ENCODE data around the gene TRAPPC12. TPM values are rescaled to one million over a fixed set of nuclear protein-coding genes. Genes with fewer than 3 reads are reported as not detected.

The TRAPPC12 gene
- total RNA-seq, 2 experiments from 2014 or later: 49.8 to 64.0 TPM

DNA sequence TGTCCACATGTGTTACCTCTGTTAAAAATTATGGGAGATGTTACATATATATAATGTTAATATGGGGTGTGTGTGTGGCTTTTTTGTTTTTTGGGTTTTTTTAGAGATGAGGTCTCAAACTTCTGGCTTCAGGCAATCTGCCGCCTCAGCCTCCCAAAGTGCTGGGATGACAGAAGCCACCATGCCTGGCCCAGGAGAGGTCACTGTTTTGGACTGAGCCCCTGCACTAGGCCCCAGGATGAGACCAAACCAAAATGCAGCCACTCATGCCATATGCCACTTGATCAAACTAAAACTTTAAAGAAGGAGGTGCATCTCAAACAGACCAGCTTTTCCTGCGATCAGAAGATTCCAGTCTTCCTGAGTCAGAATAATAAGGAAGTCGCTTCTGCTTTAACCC is 137.3 kb downstream of the TRAPPC12 start:
- Mint-ChIP-seq H3K4me3 (peak overlapping the region; percentile 70), H3K36me3 (ENCODE audit: low read depth) (peaks cover 67% of the 10 kb centered on the region), H3K27me3 (no peaks in the 10 kb centered on the region), H3K27ac (peak overlapping the region; percentile 25), H3K9me3 (peaks cover 6% of the 10 kb centered on the region), H3K4me1 (ENCODE audit: low read depth) (peaks cover 51% of the 10 kb centered on the region)
- H3K4me1 ChIP-seq (ENCODE audit: insufficient read depth, low read length): peaks cover 24% of the 10 kb centered on the region
- intact Hi-C loops (cut with DNase I, micrococcal nuclease): loop anchor here in 1 of 2 experiments (10.0 kb wide), 1 partner anchor 902 kb away; no protein-coding TSS in a partner anchor
- ChIA-PET CTCF (no interaction called here), POLR2A (interaction anchor here (4.0 kb wide), 1 partner anchor 41 kb away, joined by 56 read pairs; the partner anchor contains the start of gene RNASEH1)
- peaks cover 0 to 12% of the 10 kb centered on the region in 2 experiments for H3K9me3 ChIP-seq (ENCODE audit: control insufficient read depth in 1 of 2, insufficient read depth in 1 of 2, low read length in 2 of 2)
- no peak overlapping the region for H3K4me3 ChIP-seq (ENCODE audit: low read length)
- no peak for DNase-seq
- no peak for ATAC-seq (ENCODE audit: poor library complexity)
- H3K27me3 ChIP-seq (ENCODE audit: control insufficient read depth in 1 of 2, insufficient read depth in 2 of 2, low read length in 2 of 2): no peaks in the 10 kb centered on the region
- TF ChIP-seq, protein P1, sequence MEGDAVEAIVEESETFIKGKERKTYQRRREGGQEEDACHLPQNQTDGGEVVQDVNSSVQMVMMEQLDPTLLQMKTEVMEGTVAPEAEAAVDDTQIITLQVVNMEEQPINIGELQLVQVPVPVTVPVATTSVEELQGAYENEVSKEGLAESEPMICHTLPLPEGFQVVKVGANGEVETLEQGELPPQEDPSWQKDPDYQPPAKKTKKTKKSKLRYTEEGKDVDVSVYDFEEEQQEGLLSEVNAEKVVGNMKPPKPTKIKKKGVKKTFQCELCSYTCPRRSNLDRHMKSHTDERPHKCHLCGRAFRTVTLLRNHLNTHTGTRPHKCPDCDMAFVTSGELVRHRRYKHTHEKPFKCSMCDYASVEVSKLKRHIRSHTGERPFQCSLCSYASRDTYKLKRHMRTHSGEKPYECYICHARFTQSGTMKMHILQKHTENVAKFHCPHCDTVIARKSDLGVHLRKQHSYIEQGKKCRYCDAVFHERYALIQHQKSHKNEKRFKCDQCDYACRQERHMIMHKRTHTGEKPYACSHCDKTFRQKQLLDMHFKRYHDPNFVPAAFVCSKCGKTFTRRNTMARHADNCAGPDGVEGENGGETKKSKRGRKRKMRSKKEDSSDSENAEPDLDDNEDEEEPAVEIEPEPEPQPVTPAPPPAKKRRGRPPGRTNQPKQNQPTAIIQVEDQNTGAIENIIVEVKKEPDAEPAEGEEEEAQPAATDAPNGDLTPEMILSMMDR (IDR thresholded peaks at IDR 0.05): no peak
- H3K36me3 ChIP-seq (ENCODE audit: insufficient read depth, low read length): peaks cover 20% of the 10 kb centered on the region
- no peak overlapping the region for H3K27ac ChIP-seq (ENCODE audit: low read depth in 1 of 2, low read length in 2 of 2)

DNA sequence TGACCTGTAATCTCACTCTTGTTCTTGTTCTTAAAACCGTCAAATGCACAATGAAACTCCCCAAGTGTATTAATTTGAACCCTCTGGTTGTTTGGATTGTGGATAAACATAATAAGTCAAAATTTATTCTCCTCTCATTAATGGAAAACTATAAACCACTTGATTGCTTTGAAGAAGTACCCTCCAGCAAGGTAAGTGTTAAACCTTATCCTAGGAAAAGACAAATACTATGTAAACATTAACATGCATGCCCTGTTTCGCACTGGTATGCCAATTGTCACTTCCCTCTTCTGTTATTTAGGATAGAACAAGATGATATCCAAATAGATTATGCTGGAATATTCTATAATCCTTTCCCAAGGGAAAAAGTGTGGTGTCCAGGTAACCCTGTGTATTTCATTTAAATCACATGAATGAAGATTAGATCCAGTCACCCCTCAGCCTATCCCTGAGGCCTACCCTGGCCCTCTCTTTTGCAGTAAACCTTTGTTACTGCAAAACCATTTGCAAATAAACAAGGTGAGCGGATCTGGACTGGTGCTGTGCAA is 138.5 kb downstream of the TRAPPC12 start:
- peaks cover 24% of the 10 kb centered on the region for H3K4me1 ChIP-seq (ENCODE audit: insufficient read depth, low read length)
- Mint-ChIP-seq H3K27me3 (no peaks in the 10 kb centered on the region), H3K4me3 (peak overlapping the region; percentile 94), H3K27ac (peak overlapping the region; percentile 88), H3K9me3 (peaks cover 4% of the 10 kb centered on the region), H3K4me1 (ENCODE audit: low read depth) (peaks cover 53% of the 10 kb centered on the region), H3K36me3 (ENCODE audit: low read depth) (peaks cover 55% of the 10 kb centered on the region)
- DNase-seq (no peak), ATAC-seq (ENCODE audit: poor library complexity) (no peak)
- ChIA-PET POLR2A (interaction anchor here (0.8 to 4.0 kb wide), 10 partner anchors 18 to 140 kb away, joined by 3 to 56 read pairs (median 5); partner anchors contain the start of genes EIPR1, RNASEH1, RPS7 and TRAPPC12), CTCF (no interaction called here)
- peak overlapping the region; percentile 76 to 96 for H3K27ac ChIP-seq (ENCODE audit: low read depth in 1 of 2, low read length in 2 of 2)
- TF ChIP-seq, protein P1 (IDR thresholded peaks at IDR 0.05): no peak
- H3K9me3 ChIP-seq (ENCODE audit: control insufficient read depth in 1 of 2, insufficient read depth in 1 of 2, low read length in 2 of 2): peaks cover 0 to 3% of the 10 kb centered on the region in 2 experiments
- H3K4me3 ChIP-seq (ENCODE audit: low read length): peak overlapping the region; percentile 87
- H3K27me3 ChIP-seq (ENCODE audit: control insufficient read depth in 1 of 2, insufficient read depth in 2 of 2, low read length in 2 of 2): no peaks in the 10 kb centered on the region
- H3K36me3 ChIP-seq (ENCODE audit: insufficient read depth, low read length): peaks cover 8% of the 10 kb centered on the region
- intact Hi-C loops (cut with DNase I, micrococcal nuclease): loop anchor here (1.0 to 10.0 kb wide), 3 partner anchors 40 to 903 kb away; partner anchors contain the start of genes RNASEH1 (in 1 of the 2) and TRAPPC12 (in 1 of the 2)

DNA sequence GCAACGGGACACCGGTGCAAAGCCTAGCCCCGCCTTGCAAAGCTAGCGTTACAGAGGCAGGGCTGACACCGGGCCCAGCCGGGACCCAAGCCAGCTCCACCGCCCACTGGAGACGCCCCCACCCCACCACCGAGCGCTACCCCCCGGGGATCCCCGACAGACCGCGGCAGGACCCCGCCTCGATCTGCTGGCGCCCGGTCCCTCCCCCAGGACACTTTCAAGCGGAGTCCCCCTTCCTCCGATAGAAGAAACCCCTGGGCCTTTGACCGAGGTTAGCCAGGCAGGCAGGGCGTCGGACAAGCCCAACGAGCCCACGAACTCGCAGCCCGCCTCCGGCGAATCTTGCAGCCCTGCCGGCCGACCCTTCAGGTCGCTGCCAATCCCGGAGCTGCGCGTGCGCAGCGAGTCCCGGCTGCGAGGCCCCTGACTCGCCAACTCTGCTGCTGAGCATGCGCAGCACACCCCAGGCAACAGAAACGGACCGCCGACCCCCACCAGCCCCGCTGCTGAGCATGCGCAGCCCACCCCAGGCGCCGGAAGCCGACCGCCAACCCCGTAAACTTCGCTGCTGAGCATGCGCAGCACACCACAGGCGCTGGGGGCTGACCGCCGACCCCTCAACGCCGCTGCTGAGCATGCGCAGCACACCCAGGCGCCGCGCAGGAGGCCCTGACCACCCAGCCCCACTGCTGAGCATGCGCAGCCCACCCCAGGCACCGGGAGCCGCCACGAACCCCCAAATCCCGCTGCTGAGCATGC is 139.2 kb downstream of the TRAPPC12 start:
- ChIA-PET CTCF (no interaction called here), POLR2A (interaction anchor here (0.8 to 4.0 kb wide), 11 partner anchors 12 to 141 kb away, joined by 3 to 56 read pairs (median 5); partner anchors contain the start of genes EIPR1, RNASEH1, RPS7 and TRAPPC12)
- Histone ChIP-seq H3K36me3 (ENCODE audit: insufficient read depth, low read length) (peaks cover 2% of the 10 kb centered on the region), H3K27me3 (ENCODE audit: control insufficient read depth in 1 of 2, insufficient read depth in 2 of 2, low read length in 2 of 2) (no peaks in the 10 kb centered on the region), H3K9me3 (ENCODE audit: control insufficient read depth in 1 of 2, insufficient read depth in 1 of 2, low read length in 2 of 2) (peaks cover 0 to 3% of the 10 kb centered on the region in 2 experiments), H3K27ac (ENCODE audit: low read depth in 1 of 2, low read length in 2 of 2) (peak overlapping the region; percentile 76 to 96), H3K4me3 (ENCODE audit: low read length) (peak overlapping the region; percentile 87), H3K4me1 (ENCODE audit: insufficient read depth, low read length) (peaks cover 24% of the 10 kb centered on the region)
- H3K27ac Mint-ChIP-seq: peak overlapping the region; percentile 88
- peaks cover 46% of the 10 kb centered on the region for H3K4me1 Mint-ChIP-seq (ENCODE audit: low read depth)
- TF ChIP-seq, protein P1 (IDR thresholded peaks at IDR 0.05): no peak
- DNase-seq (peak; percentile 94 to 99 (median 98)), ATAC-seq (ENCODE audit: poor library complexity) (peak; percentile 65)
- peak overlapping the region; percentile 94 for H3K4me3 Mint-ChIP-seq
- intact Hi-C loops (cut with DNase I, micrococcal nuclease): loop anchor here (1.0 to 10.0 kb wide), 4 partner anchors 40 to 904 kb away; partner anchors contain the start of genes RNASEH1 (in 2 of the 2), RPS7 (in 1 of the 2) and TRAPPC12 (in 1 of the 2)
- H3K9me3 Mint-ChIP-seq: peaks cover 4% of the 10 kb centered on the region
- H3K27me3 Mint-ChIP-seq: no peaks in the 10 kb centered on the region
- peaks cover 49% of the 10 kb centered on the region for H3K36me3 Mint-ChIP-seq (ENCODE audit: low read depth)

Measured in CD4-positive, alpha-beta T cell (primary cell).